Activated T-helper 2 cell treated with anti-CD3 and anti-CD28 coated beads, Interferon-gamma antibody, Interleukin-2, Interleukin-4, amounts not matched to agents 10 μg/mL and 5 μg/mL and 100 μg/mL, durations not matched to agents 14 hours and 24 hours and 36 hours (primary cell): ENCODE data around the gene AMACR. TPM values are rescaled to one million over a fixed set of nuclear protein-coding genes. Genes with fewer than 3 reads are reported as not detected.

Experiments
- DNase-seq: peaks from one replicate; pipeline ENCODE4 v3.0.0; 2021; ENCODE audit warnings: low spot score
- H3K27ac Mint-ChIP-seq: one replicate; pipeline ENCODE4 v1.8.0; 2021; ENCODE audit warnings: mixed read lengths
- H3K27me3 Mint-ChIP-seq: one replicate; pipeline ENCODE4 v1.8.0; 2021; ENCODE audit warnings: low read depth, mixed read lengths
- H3K36me3 Mint-ChIP-seq: one replicate; pipeline ENCODE4 v1.8.0; 2021; ENCODE audit warnings: low read depth, mixed read lengths
- H3K4me1 Mint-ChIP-seq: one replicate; pipeline ENCODE4 v1.8.0; 2021; ENCODE audit warnings: low read depth, mixed read lengths
- H3K4me3 Mint-ChIP-seq: one replicate; pipeline ENCODE4 v1.8.0; 2021; ENCODE audit warnings: low read depth, mild to moderate bottlenecking, moderate library complexity, mixed read lengths
- H3K9me3 Mint-ChIP-seq: one replicate; pipeline ENCODE4 v1.8.0; 2021; ENCODE audit warnings: mixed read lengths
- intact Hi-C: fragments of 100-400 bp; cut with micrococcal nuclease; formaldehyde crosslinking; loops from one replicate; pipeline ENCODE4 v1.15.1; 2023
- total RNA-seq: library from RNA; stranded (reverse); gene quantifications from 2 replicates; pipeline ENCODE4 v1.2.3, GENCODE V29; 2022

The AMACR gene
- total RNA-seq, 1 donor from 2014 or later: 8.3 TPM

- no peaks in the 10 kb centered on the region for H3K27me3 Mint-ChIP-seq
- DNase-seq: no peak
- intact Hi-C loops: no loop called here
- H3K9me3 Mint-ChIP-seq: no peaks in the 10 kb centered on the region
- H3K4me1 Mint-ChIP-seq: no peaks in the 10 kb centered on the region
- no peak within 1 kb of the TSS for H3K27ac Mint-ChIP-seq
- H3K4me3 Mint-ChIP-seq: no peak within 1 kb of the TSS
- H3K36me3 Mint-ChIP-seq: peaks cover 4% of the 10 kb centered on the region
These were observed 35.4 kb upstream of the AMACR start, which contains the start of gene C1QTNF3 for GRCh38 chr5:34043099-34043876. Gene C1QTNF3 (minus strand): TSS chr5:34043213. CDS start chr5:34043125, 88 bp downstream.

- H3K27me3 Mint-ChIP-seq: no peaks in the 10 kb centered on the region
- H3K36me3 Mint-ChIP-seq: no peaks in the 10 kb centered on the region
- no peak overlapping the region for H3K4me3 Mint-ChIP-seq
- H3K4me1 Mint-ChIP-seq: no peaks in the 10 kb centered on the region
- no peak overlapping the region for H3K27ac Mint-ChIP-seq
- intact Hi-C loops: no loop called here
- no peaks in the 10 kb centered on the region for H3K9me3 Mint-ChIP-seq
- no peak for DNase-seq
These were observed 34.5 kb upstream of the AMACR start for GRCh38 chr5:34042321-34042720.

GRCh38 chr5:34041247-34041972, 33.6 kb upstream of the AMACR start:
- intact Hi-C loops: no loop called here
- Mint-ChIP-seq H3K27me3 (no peaks in the 10 kb centered on the region), H3K36me3 (no peaks in the 10 kb centered on the region), H3K9me3 (no peaks in the 10 kb centered on the region), H3K27ac (no peak overlapping the region), H3K4me1 (no peaks in the 10 kb centered on the region), H3K4me3 (no peak overlapping the region)
- DNase-seq: no peak

- Mint-ChIP-seq H3K36me3 (no peaks in the 10 kb centered on the region), H3K4me1 (no peaks in the 10 kb centered on the region), H3K27ac (no peak overlapping the region), H3K4me3 (no peak overlapping the region), H3K9me3 (no peaks in the 10 kb centered on the region), H3K27me3 (no peaks in the 10 kb centered on the region)
- intact Hi-C loops: no loop called here
- DNase-seq: no peak
These were observed 32.6 kb upstream of the AMACR start for GRCh38 chr5:34040472-34040871.

GRCh38 chr5:34039398-34040157, 31.7 kb upstream of the AMACR start:
- DNase-seq: no peak
- no peak overlapping the region for H3K4me3 Mint-ChIP-seq
- intact Hi-C loops: no loop called here
- H3K27me3 Mint-ChIP-seq: no peaks in the 10 kb centered on the region
- H3K4me1 Mint-ChIP-seq: no peaks in the 10 kb centered on the region
- H3K36me3 Mint-ChIP-seq: peaks cover 3% of the 10 kb centered on the region
- H3K27ac Mint-ChIP-seq: no peak overlapping the region
- no peaks in the 10 kb centered on the region for H3K9me3 Mint-ChIP-seq

GRCh38 chr5:34038838-34039237, 31.0 kb upstream of the AMACR start:
- H3K4me1 Mint-ChIP-seq: no peaks in the 10 kb centered on the region
- no peak overlapping the region for H3K27ac Mint-ChIP-seq
- no peak overlapping the region for H3K4me3 Mint-ChIP-seq
- H3K36me3 Mint-ChIP-seq: peaks cover 3% of the 10 kb centered on the region
- no peak for DNase-seq
- intact Hi-C loops: no loop called here
- no peaks in the 10 kb centered on the region for H3K27me3 Mint-ChIP-seq
- no peaks in the 10 kb centered on the region for H3K9me3 Mint-ChIP-seq

- Mint-ChIP-seq H3K9me3 (no peaks in the 10 kb centered on the region), H3K36me3 (peaks cover 4% of the 10 kb centered on the region), H3K4me3 (no peak overlapping the region), H3K4me1 (no peaks in the 10 kb centered on the region), H3K27ac (no peak overlapping the region), H3K27me3 (no peaks in the 10 kb centered on the region)
- intact Hi-C loops: no loop called here
- DNase-seq: no peak
These were observed 30.5 kb upstream of the AMACR start for GRCh38 chr5:34038390-34038789.

- H3K9me3 Mint-ChIP-seq: no peaks in the 10 kb centered on the region
- intact Hi-C loops: no loop called here
- H3K4me1 Mint-ChIP-seq: no peaks in the 10 kb centered on the region
- H3K36me3 Mint-ChIP-seq: peaks cover 9% of the 10 kb centered on the region
- H3K4me3 Mint-ChIP-seq: no peak overlapping the region
- no peaks in the 10 kb centered on the region for H3K27me3 Mint-ChIP-seq
- no peak for DNase-seq
- no peak overlapping the region for H3K27ac Mint-ChIP-seq
These were observed 29.9 kb upstream of the AMACR start for GRCh38 chr5:34037726-34038125.

- no peaks in the 10 kb centered on the region for H3K4me1 Mint-ChIP-seq
- intact Hi-C loops: no loop called here
- DNase-seq: no peak
- no peak overlapping the region for H3K27ac Mint-ChIP-seq
- H3K4me3 Mint-ChIP-seq: no peak overlapping the region
- no peaks in the 10 kb centered on the region for H3K9me3 Mint-ChIP-seq
- H3K36me3 Mint-ChIP-seq: peaks cover 15% of the 10 kb centered on the region
- H3K27me3 Mint-ChIP-seq: no peaks in the 10 kb centered on the region
These were observed 27.9 kb upstream of the AMACR start for GRCh38 chr5:34035756-34036155.

- no peaks in the 10 kb centered on the region for H3K9me3 Mint-ChIP-seq
- no peaks in the 10 kb centered on the region for H3K27me3 Mint-ChIP-seq
- H3K27ac Mint-ChIP-seq: no peak overlapping the region
- no peak for DNase-seq
- H3K4me1 Mint-ChIP-seq: no peaks in the 10 kb centered on the region
- no peak overlapping the region for H3K4me3 Mint-ChIP-seq
- peaks cover 15% of the 10 kb centered on the region for H3K36me3 Mint-ChIP-seq
- intact Hi-C loops: no loop called here
These were observed 26.9 kb upstream of the AMACR start for GRCh38 chr5:34034534-34035327.

- Mint-ChIP-seq H3K36me3 (peaks cover 18% of the 10 kb centered on the region), H3K4me3 (no peak overlapping the region), H3K4me1 (no peaks in the 10 kb centered on the region), H3K27me3 (no peaks in the 10 kb centered on the region), H3K27ac (no peak overlapping the region), H3K9me3 (no peaks in the 10 kb centered on the region)
- intact Hi-C loops: no loop called here
- DNase-seq: no peak
These were observed 24.1 kb upstream of the AMACR start for GRCh38 chr5:34031966-34032365.

GRCh38 chr5:34031117-34031516, 23.3 kb upstream of the AMACR start:
- H3K4me3 Mint-ChIP-seq: no peak overlapping the region
- H3K9me3 Mint-ChIP-seq: no peaks in the 10 kb centered on the region
- no peak overlapping the region for H3K27ac Mint-ChIP-seq
- peaks cover 20% of the 10 kb centered on the region for H3K36me3 Mint-ChIP-seq
- H3K4me1 Mint-ChIP-seq: peaks cover under 1% of the 10 kb centered on the region
- intact Hi-C loops: no loop called here
- DNase-seq: no peak
- H3K27me3 Mint-ChIP-seq: no peaks in the 10 kb centered on the region
